ENCODE data around the gene INPP5A.

The INPP5A gene

GRCh38 chr10:132658546-132659205 is 121.1 kb downstream of the INPP5A start:
- no peak for DNase-seq (ENCODE audit: extremely low spot score)
- ChIA-PET POLR2A (no interaction called here), CTCF (interaction anchor here (1.1 kb wide), 1 partner anchor 10 kb away, joined by 4 read pairs; no protein-coding TSS in a partner anchor)
- TF ChIP-seq CTCF (IDR thresholded peaks at IDR 0.05; ENCODE audit: control extremely low read depth, extremely low read depth, low read depth, missing control alignments) = no peak

DNA sequence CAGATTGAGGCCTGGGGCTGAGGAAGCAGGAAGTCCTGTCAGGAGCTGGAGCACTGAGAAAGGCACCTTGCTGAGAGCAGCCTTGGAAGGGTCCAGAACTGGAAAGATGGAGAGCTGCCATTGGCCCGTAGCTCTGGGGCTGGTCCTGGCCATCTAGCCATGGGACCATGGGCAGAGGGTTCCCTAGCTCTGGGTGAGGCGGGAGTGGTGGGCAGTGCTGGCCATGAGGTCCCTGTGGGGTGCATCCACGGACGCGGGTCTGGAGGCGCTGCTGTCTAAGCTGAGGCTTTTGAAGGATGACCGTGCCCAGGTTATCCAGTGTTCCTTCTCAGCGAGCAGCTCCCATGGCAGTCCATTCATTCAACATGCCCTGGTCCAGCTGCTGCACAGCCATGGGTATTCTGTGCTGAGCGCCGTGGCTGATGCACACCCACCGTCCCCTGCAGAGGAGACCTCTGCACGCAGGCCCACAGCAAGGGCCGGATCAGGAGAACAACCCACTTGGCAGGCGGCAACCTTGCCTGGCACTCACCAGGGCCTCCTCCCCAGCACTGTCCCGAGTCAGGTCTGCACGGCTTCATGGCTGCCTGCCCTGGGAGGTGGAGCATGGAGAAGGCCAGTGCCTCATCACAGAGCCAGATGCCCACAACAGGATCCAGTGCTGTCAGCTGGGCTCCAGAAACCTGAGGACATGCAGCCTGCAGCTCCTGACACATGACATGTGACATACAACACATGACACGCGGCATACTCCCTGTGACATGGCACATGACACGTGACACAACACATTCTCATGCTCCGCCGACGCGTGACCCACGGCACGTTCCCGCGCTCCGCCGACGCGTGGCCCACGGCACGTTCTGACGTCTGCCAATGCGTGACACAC is 121.9 kb downstream of the INPP5A start:
- DNase-seq (ENCODE audit: extremely low spot score) = no peak
- POLR2A ChIA-PET = no interaction called here
- TF ChIP-seq CTCF (IDR thresholded peaks at IDR 0.05; ENCODE audit: control extremely low read depth, extremely low read depth, low read depth, missing control alignments) = no peak
- CTCF ChIA-PET = interaction anchor here (1.1 kb wide), 1 partner anchor 10 kb away, joined by 4 read pairs; no protein-coding TSS in a partner anchor

DNA sequence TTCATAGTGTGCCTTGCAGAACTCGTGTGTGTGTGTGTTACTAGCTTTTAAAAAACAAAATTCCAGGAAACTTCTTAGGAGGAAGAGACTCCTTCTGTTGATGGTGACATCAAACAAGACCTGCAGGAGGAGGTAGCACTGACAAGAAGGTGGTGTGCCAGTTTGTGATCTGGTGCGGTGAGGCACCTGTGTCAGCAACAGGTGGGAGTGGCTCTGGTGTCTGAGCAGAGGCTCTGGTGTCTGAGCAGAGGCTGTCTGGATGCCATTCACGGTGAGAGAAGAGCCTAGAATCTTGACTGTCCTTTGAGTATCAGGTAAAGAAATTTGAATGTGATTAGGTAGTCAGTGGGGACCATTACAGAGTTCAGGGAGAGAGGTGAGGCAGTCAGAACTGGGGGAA is 122.8 kb downstream of the INPP5A start:
- POLR2A ChIA-PET = no interaction called here

GRCh38 chr10:132662186-132662920 is 124.8 kb downstream of the INPP5A start:
- CTCF ChIA-PET = interaction anchor here (2.6 kb wide), 1 partner anchor 8 kb away, joined by 18 read pairs; no protein-coding TSS in a partner anchor
- no peak for TF ChIP-seq CTCF (IDR thresholded peaks at IDR 0.05; ENCODE audit: control extremely low read depth, extremely low read depth, low read depth, missing control alignments)
- POLR2A ChIA-PET = no interaction called here

More for the DNA sequence above, 122.8 kb downstream of the INPP5A start:
- no peak for TF ChIP-seq CTCF (IDR thresholded peaks at IDR 0.05; ENCODE audit: control extremely low read depth, extremely low read depth, low read depth, missing control alignments)
- CTCF ChIA-PET = no interaction called here
- DNase-seq (ENCODE audit: extremely low spot score) = no peak

DNA sequence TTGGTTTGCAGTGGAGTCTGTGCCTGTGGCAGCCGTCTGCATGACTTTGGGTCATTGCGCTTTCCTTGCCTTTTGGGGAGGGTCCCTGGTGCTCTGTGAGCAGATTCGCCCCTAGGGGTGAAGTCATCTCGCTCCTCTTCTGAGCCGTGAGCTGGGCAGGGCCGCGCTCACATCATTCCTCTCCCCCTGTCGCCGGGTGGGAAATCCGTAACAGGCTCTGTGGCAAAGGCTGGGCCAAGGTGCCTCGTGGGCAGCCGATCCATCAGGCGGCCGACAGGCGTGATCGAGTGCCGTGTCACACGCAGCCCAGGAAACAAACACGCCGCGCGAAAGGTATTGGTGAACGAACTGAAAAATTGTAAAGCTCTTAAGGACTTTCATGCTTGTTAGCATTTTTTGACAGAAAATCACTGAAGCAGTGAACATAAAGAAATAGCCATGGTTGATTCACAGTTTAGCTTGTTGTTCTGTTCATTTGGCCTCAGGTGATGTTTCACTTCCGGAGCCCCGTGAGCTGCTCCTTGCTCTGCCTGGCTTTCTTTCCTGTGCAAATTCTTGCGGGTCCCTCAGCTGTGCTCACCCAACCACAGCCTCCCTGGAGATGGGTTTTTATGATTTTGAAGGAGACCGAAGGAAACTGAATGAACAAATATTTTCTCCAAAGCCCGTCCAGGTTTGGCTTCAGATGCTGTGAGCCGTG is 126.2 kb downstream of the INPP5A start:
- TF ChIP-seq CTCF (IDR thresholded peaks at IDR 0.05; ENCODE audit: control extremely low read depth, extremely low read depth, low read depth, missing control alignments) = no peak
- ChIA-PET CTCF (interaction anchor here (0.7 to 2.6 kb wide), 4 partner anchors 9 to 666 kb away, joined by 3 to 18 read pairs (median 3); no protein-coding TSS in a partner anchor), POLR2A (no interaction called here)
- DNase-seq (ENCODE audit: extremely low spot score) = no peak

More at GRCh38 chr10:132662186-132662920, 124.8 kb downstream of the INPP5A start:
- DNase-seq (ENCODE audit: extremely low spot score) = no peak

Measured in GM10248 (cell line).